Panc1 (cell line): ENCODE measurements around the gene PCDHGA1. TPM values are rescaled to one million over a fixed set of nuclear protein-coding genes. Genes with fewer than 3 reads are reported as not detected.

Source experiments
- ATAC-seq: fragments of 200-7000 bp; cut with Tn5 transposase; 2 replicates; pipeline ENCODE4 v1.9.1; 2020; ENCODE audit warnings: mild to moderate bottlenecking, moderate library complexity
- BruUV-seq: library from RNA; stranded (reverse); fragments of 400-500 nt; replicated peaks from 2 replicates; lab custom pipeline; 2021; lab: Mats Ljungman, UMichigan
- CTCF ChIA-PET: fragments of 300-600 bp; sonication (Branson Sonifier 250); formaldehyde crosslinking; loops from one replicate; lab custom pipeline; 2022; ENCODE audit warnings: antibody characterized with exemption; lab: Charles Lee
- POLR2A ChIA-PET: fragments of 300-600 bp; sonication (Branson Sonifier 250); formaldehyde crosslinking; loops from one replicate; lab custom pipeline; 2022; ENCODE audit warnings: antibody characterized with exemption; lab: Charles Lee
- DNase-seq: peaks from one replicate; pipeline ENCODE4 v3.0.0-alpha.2; 2010; ENCODE audit warnings: low read depth, low spot score
- H3K27ac ChIP-seq: 2 replicates; pipeline ENCODE4 v1.5.1; 2011; ENCODE audit warnings: mild to moderate bottlenecking, low read length, inconsistent platforms
- H3K27me3 ChIP-seq: fragments of 200-500 bp; sonication (Bioruptor generic); 2 replicates; pipeline ENCODE4 v1.6.0; 2014; ENCODE audit warnings: low read length, inconsistent platforms; ENCODE audit not compliant: control insufficient read depth, insufficient read depth
- H3K36me3 ChIP-seq: fragments of 200-500 bp; sonication (Bioruptor generic); 2 replicates; pipeline ENCODE4 v1.5.1; 2014; ENCODE audit warnings: inconsistent platforms, mild to moderate bottlenecking, low read length, moderate library complexity; ENCODE audit not compliant: control insufficient read depth, insufficient read depth
- H3K4me1 ChIP-seq: 2 replicates; pipeline ENCODE4 v1.5.1; 2011; ENCODE audit warnings: inconsistent platforms, mild to moderate bottlenecking, low read length, moderate library complexity; ENCODE audit not compliant: control insufficient read depth, insufficient read depth
- H3K4me3 ChIP-seq, 2 experiments: 2 replicates each; pipeline ENCODE4 v1.5.1; 2011 to 2012; ENCODE audit warnings: low read depth in 2 of 2, low read length in 2 of 2, mild to moderate bottlenecking in 2 of 2, inconsistent platforms in 1 of 2, moderate library complexity in 1 of 2
- H3K9me3 ChIP-seq: fragments of 200-500 bp; sonication (Bioruptor generic); 2 replicates; pipeline ENCODE4 v1.5.1; 2014; ENCODE audit warnings: low read depth, mild to moderate bottlenecking, inconsistent platforms, low read length, moderate library complexity; ENCODE audit not compliant: control insufficient read depth, insufficient read depth
- CTCF ChIP-seq: fragments of 450-650 bp; IDR thresholded peaks from 2 replicates; pipeline ENCODE4 v1.5.1; 2017; ENCODE audit warnings: mild to moderate bottlenecking
- POLR2AphosphoS5 ChIP-seq: IDR thresholded peaks from 2 replicates; pipeline ENCODE4 v1.6.1; 2012; ENCODE audit warnings: mild to moderate bottlenecking, low read depth, low read length, moderate library complexity
- REST ChIP-seq, 2 experiments: IDR thresholded peaks; 2 replicates each; pipeline ENCODE4 v1.6.1; 2011 to 2012; ENCODE audit warnings: low read depth in 2 of 2, control low read depth in 1 of 2, low read length in 1 of 2, mild to moderate bottlenecking in 1 of 2, moderate library complexity in 1 of 2; ENCODE audit not compliant: insufficient read depth in 1 of 2
- SIN3A ChIP-seq: IDR thresholded peaks from 2 replicates; pipeline ENCODE4 v1.6.1; 2012; ENCODE audit warnings: low read depth, mild to moderate bottlenecking, low read length, moderate library complexity, borderline replicate concordance; ENCODE audit not compliant: insufficient read depth
- TCF7L2 ChIP-seq: IDR thresholded peaks from 2 replicates; pipeline ENCODE4 v1.6.1; 2011; ENCODE audit warnings: mild to moderate bottlenecking, low read depth, low read length, inconsistent platforms
- in situ Hi-C: cut with HindIII; loops from 2 replicates; pipeline ENCODE4 v1.10.0; 2016; ENCODE audit warnings: low sequenced_read_pairs, low pct_unique_long_range_greater_than_20kb
- intact Hi-C: fragments of 100-400 bp; cut with micrococcal nuclease; formaldehyde crosslinking; loops from one replicate; pipeline ENCODE4 v1.10.0; 2022; ENCODE audit not compliant: unreplicated experiment
- total RNA-seq: library from RNA; stranded (reverse); gene quantifications from one replicate; pipeline ENCODE4 v1.2.1, GENCODE V29; 2021; ENCODE audit not compliant: unreplicated experiment

PCDHGA1 gene
- total RNA-seq, 1 experiment from 2014 or later, result 0.92 TPM

- peaks cover 38% of the 10 kb centered on the region for H3K9me3 ChIP-seq
- no peak overlapping the region for H3K27ac ChIP-seq
- intact Hi-C loops, result no loop called here
- H3K4me1 ChIP-seq, result no peaks in the 10 kb centered on the region
- H3K4me3 ChIP-seq, result no peak overlapping the region
- ChIA-PET CTCF (no interaction called here), POLR2A (no interaction called here)
- peaks cover 2% of the 10 kb centered on the region for H3K36me3 ChIP-seq
- H3K27me3 ChIP-seq, result no peaks in the 10 kb centered on the region
- no peak for ATAC-seq
- in situ Hi-C loops, result no loop called here
- DNase-seq, result no peak
- TF ChIP-seq REST (IDR thresholded peaks at IDR 0.05; ENCODE audit: insufficient read depth in 1 of 2, low read depth in 2 of 2, low read length in 1 of 2) (no peak), CTCF (no peak), TCF7L2 (no peak), POLR2AphosphoS5 (no peak), SIN3A (no peak)
- no TSS peak for BruUV-seq
These were observed 8.1 kb upstream of the PCDHGA1 start for GRCh38 chr5:141322261-141322660.

- in situ Hi-C loops, result loop anchor here (25.0 kb wide), 1 partner anchor 139 kb away; the partner anchor contains the start of genes PCDHB10, PCDHB11, PCDHB16 and PCDHB8
- no peak for DNase-seq
- Histone ChIP-seq H3K27ac (peak overlapping the region; percentile 73), H3K36me3 (no peaks in the 10 kb centered on the region), H3K9me3 (peaks cover 10% of the 10 kb centered on the region; the same call in 1 of the 2 replicates), H3K4me3 (peak overlapping the region; percentile 50 to 77), H3K4me1 (no peaks in the 10 kb centered on the region), H3K27me3 (no peaks in the 10 kb centered on the region)
- intact Hi-C loops, result no loop called here
- TF ChIP-seq SIN3A (no peak), CTCF (peak; percentile 82)
- ChIA-PET CTCF (interaction anchor here (0.6 to 0.7 kb wide), 3 partner anchors 24 to 1598 kb away, joined by 3 to 8 read pairs (median 3); partner anchors contain the start of gene PCDHGB1), POLR2A (no interaction called here)
- BruUV-seq, result no TSS peak
- ATAC-seq, result peak; percentile 94
These were observed 4.0 kb upstream of the PCDHGA1 start for GRCh38 chr5:141326088-141326854.
